ENCODE measurements around the gene RIC3.
"Not testable (repeated sequence)": the region's sequence is repeated elsewhere in the genome, so short reads cannot be mapped to it uniquely, and the experiment has no call there.

The RIC3 gene

DNA sequence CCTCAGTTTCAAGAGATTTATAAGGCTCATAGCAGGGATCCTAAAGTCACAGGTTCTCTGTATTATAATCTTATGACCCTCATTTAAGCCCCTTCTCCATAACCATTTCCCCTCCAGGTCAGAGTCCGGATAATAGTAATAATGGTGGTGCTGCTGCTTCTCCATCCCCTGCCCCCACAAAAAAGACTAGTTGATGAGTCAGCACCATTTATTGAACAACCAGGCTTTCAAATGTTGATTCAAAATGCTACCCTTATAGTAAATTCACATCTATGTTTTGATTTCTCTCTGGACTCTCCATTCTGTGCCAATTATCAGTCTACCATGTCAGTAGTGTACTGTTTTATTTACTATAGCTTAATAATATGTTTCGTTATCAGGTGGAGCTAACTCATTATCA is 17.6 kb upstream of the RIC3 start:
- no peak for DNase-seq

DNA sequence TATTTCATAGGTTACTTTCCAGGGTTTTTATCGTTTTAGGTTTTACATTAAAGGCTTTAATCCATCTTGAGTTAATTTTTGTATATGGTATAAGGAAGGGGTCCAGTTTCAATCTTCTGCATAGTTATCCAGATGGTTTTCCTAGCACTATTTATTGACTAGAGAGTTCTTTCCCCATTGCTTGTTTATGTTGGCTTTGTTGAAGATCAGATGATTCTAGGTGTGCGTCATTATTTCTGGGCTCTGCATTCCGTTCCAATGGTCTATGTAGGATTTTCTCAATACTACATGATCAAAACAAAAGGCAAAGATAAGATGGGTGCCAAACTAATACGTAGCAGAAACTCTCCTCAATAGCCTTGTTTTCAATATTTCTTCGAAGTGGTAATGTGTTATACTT is 14.3 kb upstream of the RIC3 start:
- DNase-seq: no peak

DNA sequence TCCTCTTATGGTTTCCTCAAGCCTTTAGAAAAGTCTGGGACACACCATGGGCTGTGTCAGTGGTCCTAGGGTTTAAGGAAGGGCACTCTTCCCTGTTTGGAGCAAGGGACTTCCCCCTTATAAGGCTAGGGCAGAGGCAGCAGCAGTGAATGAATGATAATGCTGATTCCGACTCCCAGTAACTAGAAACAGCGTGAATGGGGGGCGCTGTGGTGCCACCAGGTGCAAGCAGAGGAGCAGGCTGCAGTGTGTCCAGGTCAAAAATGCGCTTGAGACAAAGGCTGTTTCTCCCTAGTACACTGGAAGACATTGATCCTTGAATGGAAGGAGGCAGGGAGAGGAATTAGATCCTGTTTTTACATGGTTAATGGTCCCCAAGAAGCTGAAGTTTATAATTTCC is 11.6 kb upstream of the RIC3 start:
- no peak for DNase-seq

DNA sequence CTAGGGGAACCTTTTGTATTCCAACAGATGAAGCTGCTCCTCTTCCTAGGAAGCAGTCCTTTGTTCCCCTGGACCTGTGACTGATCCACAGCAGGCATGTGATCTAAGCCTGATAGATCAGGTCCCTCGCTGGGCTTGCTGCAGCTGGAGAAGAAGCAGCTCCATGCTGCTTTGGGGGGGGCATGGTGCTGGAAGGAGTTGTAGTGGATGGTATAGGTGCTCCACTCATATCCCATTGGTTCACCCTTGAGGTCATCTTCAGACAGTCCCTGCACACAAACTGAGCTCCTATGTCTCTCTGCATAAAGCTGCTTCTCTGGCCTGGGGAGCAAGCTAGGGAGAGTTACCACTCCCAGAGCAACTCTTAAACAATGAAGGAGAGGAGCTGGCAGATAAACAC is 9.5 kb upstream of the RIC3 start:
- no peak for DNase-seq

DNA sequence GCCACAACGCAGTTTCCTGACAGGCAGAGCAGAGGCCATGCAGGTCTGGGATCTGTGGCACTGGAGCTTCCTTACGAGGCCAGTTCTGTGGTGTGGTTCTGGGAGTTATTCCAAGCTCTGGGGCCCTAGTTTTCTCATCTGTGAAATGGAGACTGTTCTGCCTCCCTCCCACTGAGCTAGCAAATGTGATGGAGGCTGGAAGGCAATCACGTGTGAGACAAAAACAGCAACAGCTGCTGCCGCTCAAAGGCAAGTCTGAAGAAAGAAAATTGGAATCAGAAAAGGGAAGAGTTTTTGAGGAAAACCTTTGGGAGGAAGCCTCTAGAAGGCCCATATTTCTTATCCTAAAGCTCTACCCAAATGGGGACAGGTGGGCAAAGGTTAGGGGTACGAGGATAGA is 8.3 kb upstream of the RIC3 start:
- no peak for DNase-seq

DNA sequence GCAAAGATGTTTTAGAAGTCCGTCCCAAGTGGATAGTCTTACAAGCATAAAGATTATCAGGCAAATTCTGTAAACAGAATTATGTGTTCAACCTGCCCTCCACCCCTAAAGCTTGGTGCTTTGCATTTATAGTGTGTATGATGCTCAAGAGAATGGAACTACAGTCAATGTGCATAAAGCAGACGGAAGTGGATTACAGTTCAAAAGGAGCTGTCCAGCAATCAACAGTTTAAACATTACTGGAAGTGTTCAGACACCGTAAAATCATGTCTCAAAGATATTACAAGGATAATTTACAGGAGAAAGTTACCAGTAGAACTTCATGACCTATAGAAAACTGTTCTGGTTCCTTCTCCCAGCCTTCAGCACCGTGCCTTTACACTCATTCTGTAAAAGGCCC is 1.0 kb downstream of the RIC3 start:
- no peak for DNase-seq

DNA sequence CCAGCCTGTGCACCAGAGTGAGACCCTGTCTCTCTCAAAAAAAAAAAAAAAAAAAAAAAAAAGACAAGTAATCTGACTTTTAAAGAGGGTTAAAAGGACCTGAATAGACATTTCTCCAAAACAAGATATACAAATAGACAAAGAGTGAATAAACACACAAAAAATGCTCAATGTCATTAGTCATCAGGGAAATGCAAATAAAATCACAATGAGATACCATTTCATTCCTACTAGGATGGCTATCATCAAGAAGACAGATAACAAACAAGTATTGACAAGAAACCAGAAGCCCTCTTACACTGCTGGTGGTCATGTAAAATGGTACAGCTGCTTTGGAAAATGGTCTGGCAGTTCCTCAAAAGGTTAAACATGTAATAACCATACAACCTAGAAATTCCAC is 4.1 kb downstream of the RIC3 start:
- DNase-seq: no peak

DNA sequence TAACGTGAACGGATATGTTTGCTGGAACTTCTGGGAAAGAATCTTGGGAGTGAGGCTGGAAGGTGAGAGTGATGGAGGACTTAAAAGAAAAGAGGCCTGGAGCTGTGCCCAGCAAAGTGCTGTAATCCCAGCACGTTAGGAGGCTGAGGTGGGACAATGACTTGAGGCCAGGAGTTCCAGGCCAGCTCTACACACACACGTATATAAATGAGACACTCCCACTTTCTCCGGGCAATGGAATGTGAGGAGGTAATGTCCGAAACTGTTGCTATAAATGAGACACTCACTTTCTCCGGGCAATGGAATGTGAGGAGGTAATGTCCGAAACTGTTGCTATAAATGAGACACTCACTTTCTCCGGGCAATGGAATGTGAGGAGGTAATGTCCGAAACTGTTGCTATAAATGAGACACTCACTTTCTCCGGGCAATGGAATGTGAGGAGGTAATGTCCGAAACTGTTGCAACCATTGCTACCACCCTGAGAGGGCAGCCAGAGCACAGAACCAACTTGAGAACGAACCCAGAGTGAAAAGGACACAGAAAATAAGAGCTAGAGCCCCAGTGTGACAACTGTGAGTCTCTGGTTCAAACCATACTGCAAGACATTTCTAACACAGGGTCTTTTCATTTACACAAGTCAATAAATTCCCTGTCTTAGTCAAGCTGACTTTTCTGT is 7.1 kb downstream of the RIC3 start:
- DNase-seq: not testable (repeated sequence)

DNA sequence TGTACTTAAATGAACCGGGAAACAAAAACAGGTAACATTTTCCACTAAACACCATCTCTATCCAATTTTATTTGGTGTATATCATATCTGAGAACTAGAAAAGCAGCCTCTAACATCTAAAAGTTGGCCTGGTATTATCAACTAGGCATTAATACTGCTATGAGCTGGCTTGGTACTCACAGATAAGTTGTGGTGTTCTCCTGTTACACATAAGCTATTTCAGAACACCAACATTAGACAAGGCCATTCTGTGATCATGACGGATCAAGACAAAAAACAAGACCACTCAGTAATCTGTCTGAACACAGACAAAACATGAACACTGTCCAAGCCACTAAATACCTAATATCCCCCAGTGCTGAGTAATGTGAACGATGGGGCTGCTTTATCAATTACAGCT is 11.9 kb downstream of the RIC3 start:
- DNase-seq: no peak

DNA sequence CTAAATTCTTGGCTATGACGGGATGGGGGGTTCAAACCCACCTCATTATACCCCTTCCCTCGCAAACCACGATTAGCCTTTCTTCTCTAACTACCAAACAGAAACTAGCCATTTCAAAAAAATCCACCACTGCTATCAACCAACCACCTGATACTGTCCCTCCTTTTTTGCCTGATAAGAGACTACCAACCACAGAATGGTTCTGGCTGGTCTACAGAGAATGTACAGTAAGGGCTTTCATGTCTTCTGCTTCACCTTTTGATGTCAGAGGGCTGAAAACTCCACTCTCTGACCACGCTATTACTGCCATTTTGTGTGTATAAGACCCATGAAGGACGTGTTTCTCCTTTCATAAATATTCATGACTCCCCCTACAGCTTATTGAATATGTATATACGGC is 19.1 kb downstream of the RIC3 start:
- no peak for DNase-seq

DNA sequence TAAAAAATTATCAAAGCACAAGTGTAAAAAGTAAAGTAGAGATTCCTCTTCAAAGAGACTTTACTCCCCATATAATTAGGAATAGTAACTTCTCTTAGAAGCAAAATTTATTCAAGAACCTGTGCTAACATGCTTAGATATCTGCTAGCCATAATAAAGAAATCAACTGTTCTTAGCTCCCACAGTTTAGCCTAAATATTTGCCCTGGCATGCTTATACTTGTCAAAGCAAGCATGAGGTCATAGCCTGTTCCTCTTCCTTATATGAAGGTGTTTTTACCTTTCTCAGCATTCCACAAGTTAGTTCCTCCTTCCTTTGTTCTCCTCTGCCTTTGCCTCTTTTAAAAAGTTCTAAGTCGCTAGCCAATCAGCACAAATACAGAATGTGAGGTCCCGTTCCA is 30.3 kb downstream of the RIC3 start:
- DNase-seq: no peak

DNA sequence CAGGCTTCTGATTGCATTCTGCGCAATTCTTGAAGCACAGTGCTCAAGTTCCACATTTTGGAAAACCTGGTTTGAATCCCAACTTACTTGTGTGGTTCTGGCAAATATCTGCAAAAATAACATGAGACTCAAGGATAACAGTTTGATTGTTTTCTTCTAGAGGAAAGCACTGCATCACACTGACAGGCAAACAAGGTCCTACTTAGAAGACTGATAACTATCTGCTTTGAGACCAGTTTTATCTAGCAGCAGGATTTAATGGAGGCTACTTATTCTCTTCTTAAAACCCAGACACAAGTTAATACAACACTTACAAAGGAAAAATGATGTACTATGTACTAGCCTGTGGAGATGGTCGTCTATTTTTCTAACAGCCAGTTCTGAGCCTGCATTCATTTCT is 41.4 kb downstream of the RIC3 start:
- DNase-seq: no peak

DNA sequence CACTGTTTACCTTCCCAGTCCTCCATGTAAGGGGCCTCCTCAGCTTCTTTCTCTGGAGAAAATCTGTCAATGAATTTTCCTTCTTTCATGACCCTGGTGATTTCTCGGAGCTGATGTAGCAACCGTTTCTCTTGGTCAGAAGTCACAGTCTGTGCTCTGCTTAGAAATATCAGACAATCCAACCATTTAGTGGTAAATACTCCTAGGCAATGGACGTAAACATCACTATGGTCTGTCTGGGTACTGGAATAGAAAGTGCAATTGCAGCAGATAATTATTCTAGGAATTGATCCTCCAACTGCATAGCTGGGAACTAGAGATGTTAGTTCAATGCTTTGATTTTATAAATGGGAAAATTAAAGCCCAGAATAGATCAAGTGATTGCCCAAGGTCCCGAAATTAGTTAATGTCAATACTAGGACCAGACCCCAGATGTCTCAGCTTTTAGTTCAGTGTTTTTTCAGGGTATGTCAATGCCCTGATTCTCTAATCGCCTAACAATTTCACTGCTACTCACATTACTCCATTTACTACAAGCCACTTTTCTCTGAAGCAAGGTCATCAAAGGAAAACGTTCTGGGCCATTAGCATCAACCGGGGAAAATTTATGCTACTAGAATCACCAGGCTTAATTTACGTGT is 42.1 kb downstream of the RIC3 start:
- no peak for DNase-seq

DNA sequence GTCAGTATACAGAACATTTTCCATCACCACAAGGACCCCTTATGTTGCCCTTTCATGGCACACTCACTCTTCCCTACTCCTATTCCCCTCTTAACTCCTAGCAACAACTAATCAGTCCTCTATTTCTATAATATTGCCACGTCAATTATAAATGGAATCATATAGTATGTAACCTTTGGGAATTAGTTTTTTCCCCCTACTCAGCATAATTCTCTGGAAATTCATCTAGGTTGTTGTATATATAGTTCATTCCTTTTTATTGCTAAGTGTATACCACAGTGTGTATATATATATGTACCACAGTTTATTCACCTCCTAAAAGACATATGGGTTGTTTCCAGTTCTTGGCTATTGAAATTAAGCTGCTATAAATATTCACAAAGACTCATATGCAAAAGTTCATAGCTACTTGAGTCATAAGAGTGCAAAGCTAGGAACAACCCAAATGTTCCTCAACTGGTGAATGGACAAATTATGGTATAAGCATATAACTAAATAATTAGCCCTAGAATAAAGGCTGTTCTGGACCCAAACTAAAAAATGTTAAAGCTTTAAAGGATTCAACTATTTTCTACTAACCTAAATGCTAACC is 46.6 kb downstream of the RIC3 start:
- no peak for DNase-seq

DNA sequence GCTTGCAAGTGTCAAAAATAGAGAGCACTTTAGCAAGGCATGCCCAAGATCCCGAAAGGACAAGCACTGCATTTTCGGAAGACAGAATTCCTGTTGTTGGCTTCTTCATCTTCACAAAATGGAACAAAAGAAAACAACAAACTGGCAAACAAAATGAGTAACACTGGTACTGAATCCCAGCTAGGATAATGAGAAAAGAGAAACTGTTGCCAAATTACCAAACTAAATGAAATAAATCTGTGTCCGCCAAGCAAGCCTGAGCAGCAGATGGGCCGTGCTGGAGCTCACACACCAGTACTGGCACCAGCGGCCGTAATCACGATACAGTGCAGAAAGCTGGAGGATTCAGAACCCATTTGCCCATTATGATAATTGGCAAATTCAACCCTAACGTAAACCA is 57.2 kb downstream of the RIC3 start:
- DNase-seq: no peak

DNA sequence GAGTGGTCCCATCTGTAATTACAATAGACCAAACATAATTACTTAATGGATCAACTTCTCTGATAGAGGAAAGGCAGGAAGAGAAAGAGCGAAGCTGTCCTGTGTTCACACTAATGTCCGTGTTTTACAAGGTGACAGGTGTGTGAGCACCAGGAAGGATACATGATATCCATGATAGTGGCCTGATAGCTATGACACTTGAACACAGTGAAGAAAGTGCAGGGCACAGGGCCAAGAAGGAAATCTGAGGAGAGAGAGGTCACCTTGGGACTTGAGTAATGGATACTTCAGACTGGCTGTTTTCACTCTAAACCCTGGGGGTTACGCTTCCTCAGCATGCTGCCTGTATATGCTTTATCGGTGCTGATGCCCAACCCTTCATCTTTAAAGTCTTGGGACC is 58.4 kb downstream of the RIC3 start:
- DNase-seq: no peak

DNA sequence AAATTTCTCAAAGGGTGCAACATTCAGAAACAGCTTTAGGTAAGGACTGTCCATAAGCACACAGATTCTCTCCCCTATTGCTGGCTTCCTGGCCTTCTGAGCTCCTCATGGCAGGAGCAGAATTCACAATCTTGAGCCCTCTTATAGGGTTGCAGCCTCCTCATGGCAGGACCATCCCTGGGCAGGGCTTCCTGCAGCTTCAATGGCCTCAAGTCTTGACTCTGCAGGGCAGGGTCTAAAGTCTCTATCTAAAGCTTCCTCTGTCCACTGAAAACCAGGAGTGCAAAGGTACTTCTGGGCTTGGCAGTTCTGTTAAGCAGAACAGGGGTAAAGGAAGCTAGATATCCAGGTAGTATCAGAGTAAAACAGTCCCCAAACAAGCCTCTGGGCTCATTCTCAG is 59.1 kb downstream of the RIC3 start:
- DNase-seq: no peak

DNA sequence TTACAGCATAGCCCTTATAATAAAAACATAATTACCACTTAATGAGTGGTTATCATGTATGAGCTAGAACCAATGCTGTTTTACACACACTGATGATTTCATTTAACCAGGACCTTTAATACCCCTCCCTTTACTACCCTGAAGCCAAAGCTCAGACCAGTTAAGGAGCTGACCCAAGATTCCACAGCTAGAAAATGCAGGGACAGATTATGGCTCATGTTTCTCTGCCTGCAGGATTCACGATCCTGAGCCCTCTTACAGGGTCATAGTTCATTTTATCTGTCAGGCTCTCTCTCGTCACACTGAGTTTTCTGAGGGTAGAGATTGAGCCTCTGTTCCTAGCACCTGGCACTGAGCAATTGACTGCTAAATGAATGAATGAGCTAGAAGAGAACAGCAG is 60.4 kb downstream of the RIC3 start:
- DNase-seq: no peak

DNA sequence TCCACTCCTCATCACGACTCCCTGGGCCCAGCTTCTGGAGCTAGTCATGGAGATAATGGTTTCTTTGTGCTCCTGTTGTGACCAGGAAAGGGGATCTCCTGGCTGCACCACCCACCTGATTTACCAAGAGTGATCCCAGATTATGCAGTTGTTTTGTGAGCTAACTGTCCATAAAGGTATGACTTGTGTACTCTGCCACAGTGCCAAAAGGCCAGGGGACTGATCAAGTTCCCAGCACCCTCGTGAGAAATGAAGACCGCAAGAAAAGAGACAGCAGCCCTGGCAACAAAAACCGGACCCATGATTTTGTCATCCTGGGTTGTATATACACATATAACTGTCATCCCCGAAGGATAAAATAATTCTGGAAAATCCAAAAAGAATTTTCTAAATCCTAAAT is 61.2 kb downstream of the RIC3 start:
- DNase-seq: no peak

DNA sequence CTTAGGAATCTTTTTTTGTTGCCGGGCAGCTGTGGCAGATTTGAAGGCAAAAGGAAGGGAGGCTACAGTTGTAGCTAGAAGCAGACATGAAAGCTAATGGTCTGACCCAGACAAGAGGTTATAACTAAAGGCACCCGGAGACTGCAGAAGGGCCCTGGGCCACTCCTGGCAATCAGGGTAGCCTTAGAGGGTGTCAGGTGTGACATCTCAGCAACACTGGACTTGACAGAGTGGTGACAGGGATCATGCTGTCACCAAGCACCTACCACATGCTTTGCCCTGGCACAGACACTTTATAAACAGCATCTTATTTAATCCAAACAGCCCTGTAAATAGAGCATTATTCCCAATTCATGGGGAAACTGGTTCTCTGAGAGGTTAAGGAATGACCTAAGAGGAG is 62.1 kb downstream of the RIC3 start:
- DNase-seq: no peak

DNA sequence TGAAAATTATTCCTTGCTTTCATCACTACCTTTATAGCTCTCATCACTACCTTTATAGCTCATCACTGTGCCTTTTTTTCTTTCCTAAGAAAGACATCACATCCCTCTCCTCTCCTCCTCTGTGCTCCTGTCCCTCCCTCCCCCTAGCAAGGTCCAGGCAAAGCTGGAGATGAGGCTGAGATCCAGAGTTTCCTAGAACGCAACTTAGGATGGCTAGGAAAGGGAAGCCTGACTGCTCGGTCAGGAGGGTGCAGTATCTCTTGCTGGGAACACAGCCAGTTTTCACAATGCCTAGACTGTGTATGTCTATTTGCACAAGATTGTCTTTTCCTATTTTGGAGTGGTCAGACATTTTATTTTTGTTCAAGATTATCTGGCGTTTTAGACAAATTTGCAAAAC is 63.2 kb downstream of the RIC3 start:
- DNase-seq: no peak

DNA sequence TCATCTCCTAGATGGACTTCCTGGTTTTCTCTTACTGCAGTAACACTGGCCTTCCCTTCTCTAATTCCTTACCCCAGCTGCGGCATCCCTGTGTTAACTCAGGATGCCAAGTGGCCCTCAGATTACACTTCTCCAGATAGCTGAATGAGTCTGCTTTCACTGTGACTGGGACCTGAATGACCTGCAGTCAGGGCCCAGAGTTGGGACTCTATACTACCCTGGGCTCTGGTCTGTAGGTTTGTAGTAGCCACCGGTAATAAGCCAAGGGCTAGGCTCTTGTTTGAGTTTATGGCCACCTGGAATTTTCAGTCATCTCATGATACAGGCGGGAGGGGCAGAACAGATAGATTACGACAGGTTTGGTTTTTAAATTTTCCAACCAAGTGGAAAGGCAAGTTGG is 63.7 kb downstream of the RIC3 start:
- no peak for DNase-seq

DNA sequence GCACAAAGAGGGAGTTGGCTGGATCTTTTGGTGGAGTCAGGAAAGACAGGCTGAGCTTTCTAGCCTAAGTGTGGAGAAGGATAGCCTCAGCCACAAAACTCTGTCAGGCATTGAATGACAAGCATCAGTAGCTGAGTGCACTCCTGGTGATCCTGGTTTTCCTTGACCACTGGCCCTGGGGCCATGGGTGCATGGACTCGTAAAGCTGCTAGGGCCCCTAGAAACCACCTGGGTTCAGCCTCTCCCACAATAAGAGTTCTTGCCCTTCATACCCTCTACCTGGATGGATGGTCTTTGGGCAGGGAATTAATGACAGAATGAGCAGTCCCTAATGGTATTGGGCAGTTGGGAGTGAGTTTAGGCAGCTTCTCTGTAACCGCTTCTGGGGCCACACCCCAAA is 64.9 kb downstream of the RIC3 start:
- DNase-seq: no peak

DNA sequence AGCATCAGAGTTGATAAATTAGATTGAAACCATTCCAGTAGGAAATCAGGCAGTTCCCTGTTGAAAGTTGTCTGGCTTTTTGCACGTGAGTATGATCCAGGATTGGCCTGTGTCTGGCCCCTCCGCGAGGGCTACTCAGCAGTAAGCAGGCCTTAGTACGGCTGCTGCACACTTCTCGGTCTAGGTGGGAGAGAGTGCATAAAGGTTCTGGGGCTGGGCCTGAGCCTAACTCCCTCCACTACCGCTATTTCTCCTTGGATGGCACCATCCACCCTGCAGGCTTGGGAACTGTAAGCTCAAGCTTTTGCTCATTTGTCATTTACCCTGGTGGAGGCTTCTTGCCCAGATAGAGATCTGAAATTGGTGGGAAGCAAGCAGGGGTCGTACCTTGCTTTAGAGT is 65.9 kb downstream of the RIC3 start:
- no peak for DNase-seq
